Transverse colon (tissue), 4 donors: ENCODE data around the gene OR6C3. TPM values are rescaled to one million over a fixed set of nuclear protein-coding genes. Genes with fewer than 3 reads are reported as not detected.
"Not testable (repeated sequence)": the region's sequence is repeated elsewhere in the genome, so short reads cannot be mapped to it uniquely, and the experiment has no call there.

Source experiments
- DNase-seq: peaks from one replicate; pipeline ENCODE4 v3.0.0-alpha.2; 2019
- H3K27ac ChIP-seq, 4 donors: fragments of 200-600 bp; sonication (generic); 2 replicates each; pipeline ENCODE4 v1.5.1; 2016 to 2018; ENCODE audit warnings: inconsistent platforms in 4 of 4
- H3K27me3 ChIP-seq: fragments of 200-600 bp; sonication (generic); 2 replicates; pipeline ENCODE4 v1.5.1; 2017; ENCODE audit warnings: inconsistent platforms
- H3K36me3 ChIP-seq, 4 donors: fragments of 200-600 bp; sonication (generic); 2 replicates each; pipeline ENCODE4 v1.5.1; 2017 to 2019; ENCODE audit warnings: inconsistent platforms in 4 of 4
- H3K4me1 ChIP-seq, 4 donors: fragments of 200-600 bp; sonication (generic); 2 replicates each; pipeline ENCODE4 v1.5.1; 2017 to 2020; ENCODE audit warnings: inconsistent platforms in 4 of 4
- H3K4me3 ChIP-seq, 4 donors: fragments of 200-600 bp; sonication (generic); 1 replicate in 1 of 4; 2 replicates in 3 of 4; pipeline versions ENCODE4 v1.5.1 to v1.6.1; 2017 to 2019; ENCODE audit warnings: inconsistent platforms in 4 of 4
- H3K9me3 ChIP-seq, 2 donors: fragments of 200-600 bp; sonication (generic); 2 replicates each; pipeline ENCODE4 v1.5.1; 2017 to 2019; ENCODE audit warnings: inconsistent platforms in 2 of 2
- CTCF ChIP-seq, 5 experiments: fragments of 200-600 bp in 3 of 5; fragments of 450-650 bp in 2 of 5; sonication (generic) in 3 of 5; IDR thresholded peaks; 1 replicate in 2 of 5; 2 replicates in 3 of 5; pipeline ENCODE4 v1.5.1; 2016 to 2017; ENCODE audit warnings: antibody characterized with exemption in 5 of 5, inconsistent platforms in 3 of 5, mild to moderate bottlenecking in 2 of 5, moderate library complexity in 1 of 5
- EP300 ChIP-seq: sonication (generic); formaldehyde crosslinking; IDR thresholded peaks from one replicate; pipeline ENCODE4 v1.6.1; 2017; ENCODE audit warnings: antibody characterized with exemption, low read depth
- POLR2A ChIP-seq: fragments of 450-650 bp; IDR thresholded peaks from one replicate; pipeline ENCODE4 v1.6.1; 2016; ENCODE audit warnings: antibody characterized with exemption, mild to moderate bottlenecking, moderate library complexity
- POLR2AphosphoS5 ChIP-seq, 3 donors: sonication (generic); formaldehyde crosslinking; IDR thresholded peaks; one replicate each; pipeline ENCODE4 v1.6.1; 2016; ENCODE audit warnings: antibody characterized with exemption in 3 of 3
- WGBS, 2 donors: methylation state at CpG; one replicate each; pipeline ENCODE4 v1.1.5; 2018; ENCODE audit warnings: low coverage in 1 of 2; 5-methylcytosine and 5-hydroxymethylcytosine counted together
- in situ Hi-C, 4 donors: fragments of 200-750 bp; cut with MboI; loops; one replicate each; pipeline versions ENCODE4 v1.15.0 to v1.15.1; 2017; ENCODE audit warnings: low sequenced_read_pairs in 3 of 4, low pct_ligation_motif_present in 1 of 4, low pct_unique_long_range_greater_than_20kb in 1 of 4
- intact Hi-C: fragments of 100-400 bp; cut with DNase I; formaldehyde crosslinking; loops from one replicate; pipeline ENCODE4 v1.15.1; 2023; ENCODE audit warnings: low total_unique reads
- total RNA-seq, 4 donors: library from RNA; depleted of rRNA; stranded (reverse); fragments of >200 nt; gene quantifications; one replicate each; pipeline ENCODE4 v1.1.0, GENCODE V29; 2016

The OR6C3 gene
- total RNA-seq, 4 donors from 2014 or later, result not detected

GRCh38 chr12:55314043-55314442 lies 16.5 kb upstream of the OR6C3 start, which contains the start of gene OR6C1:
Gene OR6C1 (plus strand): TSS chr12:55314343. CDS start chr12:55320600, 6,257 bp downstream.
- no peak within 1 kb of the TSS for H3K4me3 ChIP-seq
- H3K27me3 ChIP-seq, result no peaks in the 10 kb centered on the region
- no peak within 1 kb of the TSS for H3K27ac ChIP-seq
- no peaks in the 10 kb centered on the region for H3K36me3 ChIP-seq
- in situ Hi-C loops, result no loop called here
- no peaks in the 10 kb centered on the region for H3K9me3 ChIP-seq
- TF ChIP-seq CTCF (IDR thresholded peaks at IDR 0.05) (no peak), EP300 (no peak), POLR2AphosphoS5 (IDR thresholded peaks at IDR 0.05) (no peak), POLR2A (no peak)
- no peak for DNase-seq
- intact Hi-C loops, result no loop called here
- 72 to 73% methylated on average over 2 of the region's 2 CpGs for WGBS, 2 donors
- no peaks in the 10 kb centered on the region for H3K4me1 ChIP-seq

DNA sequence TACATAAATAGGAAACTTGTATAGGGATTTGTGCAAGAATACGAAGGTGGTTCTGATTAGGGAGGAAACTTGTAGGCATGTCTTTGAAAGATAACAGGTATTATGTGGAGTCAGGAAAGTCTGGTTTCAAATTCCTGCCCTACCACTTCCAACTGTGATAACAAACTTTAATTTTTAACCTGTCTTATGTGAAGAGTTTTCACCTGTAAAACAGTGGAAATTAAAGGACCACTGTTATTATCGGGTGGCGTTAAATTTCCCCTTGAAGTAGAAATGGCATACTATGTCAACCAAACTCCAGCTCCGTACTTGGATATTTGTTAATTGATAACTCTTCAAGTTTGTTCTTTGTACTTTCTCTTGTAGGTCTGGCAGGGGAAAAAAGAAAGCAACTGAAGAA lies 10.3 kb upstream of the OR6C3 start:
- Histone ChIP-seq H3K4me1 (no peaks in the 10 kb centered on the region), H3K27ac (no peak overlapping the region), H3K4me3 (no peak overlapping the region), H3K9me3 (no peaks in the 10 kb centered on the region), H3K36me3 (no peaks in the 10 kb centered on the region), H3K27me3 (no peaks in the 10 kb centered on the region)
- no peak for TF ChIP-seq CTCF (IDR thresholded peaks at IDR 0.05)
- no peak for TF ChIP-seq POLR2A
- TF ChIP-seq POLR2AphosphoS5 (IDR thresholded peaks at IDR 0.05), result no peak
- TF ChIP-seq EP300, result no peak
- DNase-seq, result no peak
- in situ Hi-C loops, result no loop called here
- intact Hi-C loops, result no loop called here
- WGBS, 2 donors, result 38 to 42% methylated on average over 4 of the region's 4 CpGs

DNA sequence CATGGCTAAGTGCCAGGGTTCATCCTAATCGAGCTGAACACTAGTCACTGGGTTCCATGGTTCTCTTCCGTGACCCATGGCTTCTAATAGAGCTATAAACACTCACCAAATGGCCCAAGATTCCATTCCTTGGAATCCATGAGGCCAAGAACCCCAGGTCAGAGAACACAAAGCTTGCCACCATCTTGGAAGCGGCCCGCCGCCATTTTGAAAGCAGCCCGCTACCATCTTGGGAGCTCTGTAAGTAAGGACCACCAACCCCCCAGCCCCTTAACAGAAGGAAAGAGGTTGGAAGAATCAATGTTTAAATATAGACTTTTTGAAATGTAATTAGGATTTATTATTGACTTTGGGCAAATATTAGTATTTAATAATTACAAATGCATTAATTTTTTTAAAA lies 4.7 kb upstream of the OR6C3 start:
- H3K27me3 ChIP-seq, DNase-seq, in situ Hi-C loops, H3K4me3 ChIP-seq, H3K36me3 ChIP-seq, intact Hi-C loops, H3K9me3 ChIP-seq, H3K4me1 ChIP-seq, H3K27ac ChIP-seq: not testable (repeated sequence)
- WGBS, 2 donors, result 94 to 100% methylated on average over 4 to 6 of the region's 6 CpGs

DNA sequence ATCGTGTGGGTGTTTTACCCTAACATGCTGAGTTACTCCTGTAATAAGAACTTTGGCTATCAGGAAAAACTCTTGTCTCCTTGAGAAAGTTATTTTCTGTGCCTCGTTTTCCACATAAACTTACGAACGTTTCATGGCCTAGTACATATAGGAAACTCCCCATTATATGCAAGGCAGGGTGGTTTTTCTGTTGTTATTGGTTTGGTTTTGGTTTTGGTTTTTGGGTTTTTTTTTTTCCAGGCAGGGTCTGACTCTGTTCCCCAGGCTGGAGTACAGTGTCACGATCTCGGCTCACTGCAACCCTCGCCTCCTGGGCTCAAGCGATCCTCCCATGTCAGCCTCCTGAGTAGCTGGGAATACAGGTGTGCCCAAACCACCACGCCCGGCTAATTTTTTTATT lies 5.5 kb downstream of the OR6C3 start:
- WGBS, 2 donors, result 74 to 80% methylated on average over 4 to 10 of the region's 10 CpGs
- Histone ChIP-seq H3K27ac (no peak overlapping the region), H3K4me1 (no peaks in the 10 kb centered on the region), H3K27me3 (no peaks in the 10 kb centered on the region), H3K9me3 (no peaks in the 10 kb centered on the region), H3K4me3 (no peak overlapping the region), H3K36me3 (no peaks in the 10 kb centered on the region)
- TF ChIP-seq POLR2AphosphoS5 (IDR thresholded peaks at IDR 0.05) (no peak), POLR2A (no peak), CTCF (IDR thresholded peaks at IDR 0.05) (no peak), EP300 (no peak)
- DNase-seq, result no peak
- in situ Hi-C loops (no loop called here), intact Hi-C loops (no loop called here)

GRCh38 chr12:55355338-55355737 lies 24.8 kb downstream of the OR6C3 start:
- H3K36me3 ChIP-seq, H3K9me3 ChIP-seq, intact Hi-C loops, H3K27me3 ChIP-seq, H3K4me1 ChIP-seq, H3K27ac ChIP-seq, H3K4me3 ChIP-seq, DNase-seq, in situ Hi-C loops: not testable (repeated sequence)
- WGBS, 2 donors, result 68% methylated on average over 4 of the region's 4 CpGs; no CpG with 5 or more reads in 1 of the 2 donors
